Kidney epithelial cell (primary cell): ENCODE results near the gene PLEKHM3. TPM values are rescaled to one million over a fixed set of nuclear protein-coding genes. Genes with fewer than 3 reads are reported as not detected.
A peak's percentile ranks its signal among the peaks of the same experiment; 100 is the strongest.

ENCODE experiments used
- DNase-seq: peaks from one replicate; pipeline ENCODE4 v3.0.0-alpha.2; 2010; ENCODE audit warnings: low read depth
- H3K27me3 ChIP-seq: 2 replicates; pipeline ENCODE4 v1.6.0; 2011; ENCODE audit warnings: low read length; ENCODE audit not compliant: control insufficient read depth, insufficient read depth
- H3K36me3 ChIP-seq: 2 replicates; pipeline ENCODE4 v1.5.1; 2011; ENCODE audit warnings: low read length; ENCODE audit not compliant: control insufficient read depth, insufficient read depth
- H3K4me3 ChIP-seq: 2 replicates; pipeline ENCODE4 v1.5.1; 2011; ENCODE audit warnings: low read depth, mild to moderate bottlenecking, control low read depth, low read length
- CTCF ChIP-seq: IDR thresholded peaks from 2 replicates; pipeline ENCODE4 v1.5.1; 2011; ENCODE audit warnings: mild to moderate bottlenecking, moderate library complexity, low read length, control low read depth, inconsistent platforms; ENCODE audit not compliant: insufficient read depth, poor library complexity, severe bottlenecking
- total RNA-seq: library from RNA; depleted of rRNA; stranded (reverse); fragments of >200 nt; gene quantifications from 2 replicates; pipeline ENCODE4 v1.2.3, GENCODE V29; 2015

The PLEKHM3 gene
- total RNA-seq, 1 donor from 2014 or later: 6.3 TPM

- no peak for DNase-seq
- Histone ChIP-seq H3K27me3 (no peaks in the 10 kb centered on the region), H3K4me3 (no peak overlapping the region), H3K36me3 (no peaks in the 10 kb centered on the region)
- TF ChIP-seq CTCF: no peak
Observed at GRCh38 chr2:207873794-207874193, 151.5 kb downstream of the PLEKHM3 start.

GRCh38 chr2:207871911-207872310, 153.4 kb downstream of the PLEKHM3 start:
- no peaks in the 10 kb centered on the region for H3K36me3 ChIP-seq
- DNase-seq: no peak
- no peak overlapping the region for H3K4me3 ChIP-seq
- TF ChIP-seq CTCF: no peak
- H3K27me3 ChIP-seq: no peaks in the 10 kb centered on the region

- Histone ChIP-seq H3K27me3 (no peaks in the 10 kb centered on the region), H3K4me3 (no peak overlapping the region), H3K36me3 (no peaks in the 10 kb centered on the region)
- no peak for DNase-seq
- TF ChIP-seq CTCF: no peak
Observed at GRCh38 chr2:207871506-207871905, 153.8 kb downstream of the PLEKHM3 start.

GRCh38 chr2:207870814-207871213, 154.5 kb downstream of the PLEKHM3 start:
- no peak for TF ChIP-seq CTCF
- no peak overlapping the region for H3K4me3 ChIP-seq
- no peak for DNase-seq
- no peaks in the 10 kb centered on the region for H3K27me3 ChIP-seq
- H3K36me3 ChIP-seq: no peaks in the 10 kb centered on the region

GRCh38 chr2:207869784-207870778, 155.2 kb downstream of the PLEKHM3 start:
- no peak for TF ChIP-seq CTCF
- H3K36me3 ChIP-seq: no peaks in the 10 kb centered on the region
- peak; percentile 95 for DNase-seq
- no peaks in the 10 kb centered on the region for H3K27me3 ChIP-seq
- no peak overlapping the region for H3K4me3 ChIP-seq
